ENCODE measurements around the gene USH1G.
A peak's percentile ranks its signal among the peaks of the same experiment; 100 is the strongest.

Gene USH1G

DNA sequence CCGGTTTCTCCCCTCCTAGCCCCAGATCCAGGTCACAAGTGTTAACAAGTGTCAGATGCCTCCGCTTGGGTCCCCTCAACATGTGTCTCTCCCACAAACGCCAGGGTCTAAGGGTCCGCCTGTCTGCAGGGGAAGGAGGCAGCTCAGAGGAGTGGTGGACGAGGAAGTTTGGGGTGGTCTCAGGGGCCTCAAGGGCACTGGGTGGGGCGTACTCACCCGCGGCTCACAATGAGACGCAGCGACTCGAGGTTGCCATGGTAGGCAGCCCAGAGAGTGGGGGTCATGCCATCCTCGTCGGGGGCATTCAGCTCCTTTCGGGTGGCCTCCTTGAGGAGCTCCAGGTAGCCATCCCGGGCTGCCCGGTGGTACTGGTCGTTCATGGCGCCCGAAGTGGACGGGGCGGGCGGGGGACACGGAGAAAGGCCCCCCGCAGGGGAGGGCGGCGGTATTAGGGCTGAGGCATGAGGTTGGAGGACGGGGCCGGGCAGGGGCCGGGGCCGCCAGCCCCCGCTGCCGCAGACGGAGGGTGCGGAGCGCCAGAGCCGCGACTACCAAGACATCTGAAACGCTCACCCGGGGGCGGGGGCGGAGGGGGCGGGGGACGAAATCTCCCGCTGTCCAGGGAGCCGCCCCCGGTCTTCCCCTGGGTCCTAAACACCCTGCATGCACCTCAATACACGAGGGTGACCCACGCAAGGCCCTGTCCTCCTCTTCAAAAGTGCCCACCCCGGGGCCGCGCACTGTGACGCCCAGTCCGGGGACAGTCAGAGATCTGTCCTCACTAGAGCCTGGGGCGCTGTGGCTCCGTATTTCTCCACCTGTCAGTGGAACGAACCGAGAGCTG, at the start of gene USH1G:
TSS of gene USH1G (minus strand) at position 562 of the 844 bp plus-strand sequence. CDS start at position 380, 182 bp downstream.
- Histone ChIP-seq H3K4me1 (ENCODE audit: insufficient read depth, poor library complexity, severe bottlenecking) (peaks cover 3% of the 10 kb centered on the region), H3K27me3 (ENCODE audit: insufficient read depth, poor library complexity, severe bottlenecking) (peaks cover 25% of the 10 kb centered on the region), H3K27ac (ENCODE audit: poor library complexity, severe bottlenecking) (no peak within 1 kb of the TSS), H3K4me3 (ENCODE audit: severe bottlenecking) (peak within 1 kb of the TSS; percentile 38), H3K36me3 (ENCODE audit: low read depth) (no peaks in the 10 kb centered on the region), H3K9me3 (ENCODE audit: severe bottlenecking) (no peaks in the 10 kb centered on the region)
- ATAC-seq (ENCODE audit: low read depth) (peak; percentile 17), DNase-seq (ENCODE audit: low spot score) (no peak)
- TF ChIP-seq, protein P1, sequence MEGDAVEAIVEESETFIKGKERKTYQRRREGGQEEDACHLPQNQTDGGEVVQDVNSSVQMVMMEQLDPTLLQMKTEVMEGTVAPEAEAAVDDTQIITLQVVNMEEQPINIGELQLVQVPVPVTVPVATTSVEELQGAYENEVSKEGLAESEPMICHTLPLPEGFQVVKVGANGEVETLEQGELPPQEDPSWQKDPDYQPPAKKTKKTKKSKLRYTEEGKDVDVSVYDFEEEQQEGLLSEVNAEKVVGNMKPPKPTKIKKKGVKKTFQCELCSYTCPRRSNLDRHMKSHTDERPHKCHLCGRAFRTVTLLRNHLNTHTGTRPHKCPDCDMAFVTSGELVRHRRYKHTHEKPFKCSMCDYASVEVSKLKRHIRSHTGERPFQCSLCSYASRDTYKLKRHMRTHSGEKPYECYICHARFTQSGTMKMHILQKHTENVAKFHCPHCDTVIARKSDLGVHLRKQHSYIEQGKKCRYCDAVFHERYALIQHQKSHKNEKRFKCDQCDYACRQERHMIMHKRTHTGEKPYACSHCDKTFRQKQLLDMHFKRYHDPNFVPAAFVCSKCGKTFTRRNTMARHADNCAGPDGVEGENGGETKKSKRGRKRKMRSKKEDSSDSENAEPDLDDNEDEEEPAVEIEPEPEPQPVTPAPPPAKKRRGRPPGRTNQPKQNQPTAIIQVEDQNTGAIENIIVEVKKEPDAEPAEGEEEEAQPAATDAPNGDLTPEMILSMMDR (IDR thresholded peaks at IDR 0.05; ENCODE audit: poor library complexity, severe bottlenecking) = no peak

DNA sequence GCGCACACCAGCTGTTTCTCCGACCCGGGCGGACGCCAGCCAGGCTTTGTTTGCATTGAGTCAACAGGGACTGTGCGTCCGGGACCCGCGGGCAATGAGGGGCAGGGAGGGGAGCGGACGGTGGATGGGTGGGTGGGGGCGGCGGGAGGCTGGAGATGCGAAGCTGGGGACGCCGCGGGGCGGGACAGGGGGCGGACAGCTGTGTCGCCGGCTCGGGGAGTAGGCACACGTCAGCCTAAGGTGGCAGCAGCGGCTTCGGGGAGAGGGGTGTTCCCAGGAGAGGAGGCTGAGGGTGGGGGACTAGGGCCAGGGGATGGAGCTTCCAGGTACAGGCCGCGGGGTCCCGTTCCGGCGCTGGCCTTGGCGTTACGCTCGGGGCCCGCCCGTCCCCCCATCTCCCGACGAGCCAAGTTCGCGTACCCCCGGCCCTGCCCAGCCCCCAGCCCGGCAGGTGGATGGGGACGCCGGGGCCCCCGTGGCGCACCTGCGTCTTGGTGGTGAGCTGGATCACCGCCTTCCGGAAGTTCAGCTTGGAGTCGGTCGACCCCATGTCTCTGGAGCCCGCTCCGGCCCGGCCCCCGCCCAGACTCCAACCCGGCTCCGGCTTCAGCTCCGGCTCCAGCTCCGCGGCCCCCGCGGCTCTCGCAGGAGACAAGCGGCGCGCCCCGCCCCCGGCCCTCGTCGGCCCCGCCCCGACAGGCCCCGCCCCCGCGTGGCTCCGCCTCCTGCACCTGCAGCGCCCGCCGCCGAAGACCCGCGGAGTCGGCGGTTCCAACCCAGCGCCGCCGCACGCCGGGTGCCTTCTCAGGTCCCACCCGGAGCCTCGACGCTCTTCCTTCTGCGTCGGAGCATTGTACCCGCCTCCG, 49.3 kb upstream of the USH1G start, which contains the start of gene HID1:
TSS of gene HID1 (minus strand) at position 653 of the 866 bp plus-strand sequence. CDS start at position 550, 103 bp downstream.
- H3K4me1 ChIP-seq (ENCODE audit: insufficient read depth, poor library complexity, severe bottlenecking) = peaks cover 3% of the 10 kb centered on the region
- H3K27ac ChIP-seq (ENCODE audit: poor library complexity, severe bottlenecking) = no peak within 1 kb of the TSS
- peak within 1 kb of the TSS; percentile 48 for H3K4me3 ChIP-seq (ENCODE audit: severe bottlenecking)
- H3K9me3 ChIP-seq (ENCODE audit: severe bottlenecking) = no peaks in the 10 kb centered on the region
- TF ChIP-seq, protein P1 (IDR thresholded peaks at IDR 0.05; ENCODE audit: poor library complexity, severe bottlenecking) = no peak
- DNase-seq (ENCODE audit: low spot score) = no peak
- peaks cover 16% of the 10 kb centered on the region for H3K27me3 ChIP-seq (ENCODE audit: insufficient read depth, poor library complexity, severe bottlenecking)
- no peaks in the 10 kb centered on the region for H3K36me3 ChIP-seq (ENCODE audit: low read depth)
- ATAC-seq (ENCODE audit: low read depth) = peak; percentile 76

DNA sequence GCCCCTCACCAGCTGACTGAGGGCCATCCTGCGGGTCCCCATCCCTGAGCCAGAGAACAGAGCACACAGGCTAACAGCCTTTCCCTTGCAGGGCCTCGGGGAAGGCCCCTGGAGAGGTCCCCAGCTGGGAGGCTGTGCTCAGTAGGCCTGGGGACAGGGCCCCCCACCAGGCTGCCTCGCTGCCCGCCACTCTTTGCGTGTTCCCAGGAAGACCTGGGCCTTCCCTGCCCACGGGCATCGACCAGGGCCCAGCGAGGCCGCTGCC, 48.7 kb upstream of the USH1G start:
- Histone ChIP-seq H3K27me3 (ENCODE audit: insufficient read depth, poor library complexity, severe bottlenecking) (peaks cover 16% of the 10 kb centered on the region), H3K4me1 (ENCODE audit: insufficient read depth, poor library complexity, severe bottlenecking) (peaks cover 3% of the 10 kb centered on the region), H3K9me3 (ENCODE audit: severe bottlenecking) (no peaks in the 10 kb centered on the region), H3K27ac (ENCODE audit: poor library complexity, severe bottlenecking) (no peak overlapping the region), H3K4me3 (ENCODE audit: severe bottlenecking) (peak overlapping the region; percentile 48), H3K36me3 (ENCODE audit: low read depth) (no peaks in the 10 kb centered on the region)
- DNase-seq (ENCODE audit: low spot score) (no peak), ATAC-seq (ENCODE audit: low read depth) (peak; percentile 18; the same call in 2 of the 3 replicates)
- TF ChIP-seq, protein P1 (IDR thresholded peaks at IDR 0.05; ENCODE audit: poor library complexity, severe bottlenecking) = no peak

DNA sequence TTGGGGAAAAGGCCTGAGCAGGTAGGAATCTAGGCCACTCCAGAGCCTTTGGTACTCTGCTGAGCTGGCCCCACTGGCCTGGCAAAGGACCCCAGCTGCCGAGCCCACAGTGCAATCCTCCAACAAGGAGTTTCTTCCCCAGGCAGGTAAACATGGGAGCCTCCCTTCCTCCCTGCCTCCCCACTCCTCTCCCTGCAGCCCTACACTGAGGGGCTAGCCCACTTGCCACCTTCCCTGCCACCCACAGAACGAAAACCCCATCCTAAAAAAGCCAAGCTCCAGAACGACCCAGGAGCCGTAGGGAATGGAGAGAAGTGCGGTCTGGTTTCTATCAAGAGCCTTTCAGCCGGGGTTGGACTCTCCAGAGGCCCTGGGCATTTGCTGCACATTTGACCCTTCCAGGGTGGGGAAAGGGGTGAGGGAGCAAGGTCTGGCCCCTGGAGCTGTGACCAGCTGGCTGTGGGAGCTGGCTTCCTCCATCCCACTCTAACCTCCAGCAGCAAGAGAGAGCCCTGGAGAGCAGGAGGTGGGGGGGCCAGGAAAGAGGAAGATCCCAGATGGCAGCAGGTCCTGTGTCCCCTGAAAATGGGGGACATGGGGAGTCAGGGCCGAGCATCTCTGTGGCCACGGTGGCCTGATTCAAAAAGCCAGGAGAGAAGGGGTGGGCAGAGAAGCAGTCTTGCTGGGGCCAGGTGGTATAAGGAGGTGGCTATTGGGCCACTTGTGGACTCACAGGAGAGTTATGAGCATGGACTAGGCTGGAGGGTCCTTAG, 48.2 kb upstream of the USH1G start:
- Histone ChIP-seq H3K36me3 (ENCODE audit: low read depth) (no peaks in the 10 kb centered on the region), H3K4me3 (ENCODE audit: severe bottlenecking) (no peak overlapping the region), H3K27ac (ENCODE audit: poor library complexity, severe bottlenecking) (no peak overlapping the region), H3K4me1 (ENCODE audit: insufficient read depth, poor library complexity, severe bottlenecking) (peaks cover 3% of the 10 kb centered on the region), H3K27me3 (ENCODE audit: insufficient read depth, poor library complexity, severe bottlenecking) (peaks cover 16% of the 10 kb centered on the region), H3K9me3 (ENCODE audit: severe bottlenecking) (no peaks in the 10 kb centered on the region)
- TF ChIP-seq, protein P1 (IDR thresholded peaks at IDR 0.05; ENCODE audit: poor library complexity, severe bottlenecking) = no peak
- ATAC-seq (ENCODE audit: low read depth) (no peak), DNase-seq (ENCODE audit: low spot score) (no peak)

Data from RWPE2 (cell line).